CD4-positive, alpha-beta T cell treated with Interleukin-12 subunit alpha and Interleukin-12 subunit beta, for 1 hour (primary cell): ENCODE results near the gene CDAN1.

Source experiments
- DNase-seq: peaks from one replicate; pipeline ENCODE4 v3.0.0-alpha.2; 2020

CDAN1 gene

DNA sequence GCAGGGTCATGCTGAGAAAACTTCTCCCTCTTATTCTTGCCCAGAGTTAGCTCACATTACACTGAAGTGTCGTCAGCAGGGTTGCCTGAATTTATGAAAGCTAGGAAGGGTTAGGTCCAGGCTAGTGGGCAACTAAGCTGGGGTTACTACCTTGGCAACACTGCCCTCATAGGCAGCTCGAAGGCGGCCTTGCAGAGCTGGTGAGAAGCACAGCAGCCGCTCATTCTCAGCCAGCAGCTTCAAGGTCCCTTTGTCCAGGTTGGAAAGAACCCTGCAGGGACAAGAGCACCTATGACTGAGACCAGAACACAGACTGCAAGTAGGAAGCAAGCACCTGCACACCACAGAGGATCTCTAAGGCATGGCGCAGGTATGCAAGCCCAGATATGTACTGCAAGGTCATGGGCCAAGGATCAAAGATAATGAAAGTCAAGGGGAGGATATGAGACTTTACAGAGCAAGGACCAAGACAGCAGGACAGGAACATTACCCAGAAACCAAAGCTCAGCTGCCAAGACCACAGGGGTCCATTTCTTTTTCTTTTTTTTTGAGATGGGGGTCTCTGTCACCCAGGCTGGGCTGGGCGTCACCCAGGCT lies 2.8 kb downstream of the CDAN1 start:
- DNase-seq = no peak

DNA sequence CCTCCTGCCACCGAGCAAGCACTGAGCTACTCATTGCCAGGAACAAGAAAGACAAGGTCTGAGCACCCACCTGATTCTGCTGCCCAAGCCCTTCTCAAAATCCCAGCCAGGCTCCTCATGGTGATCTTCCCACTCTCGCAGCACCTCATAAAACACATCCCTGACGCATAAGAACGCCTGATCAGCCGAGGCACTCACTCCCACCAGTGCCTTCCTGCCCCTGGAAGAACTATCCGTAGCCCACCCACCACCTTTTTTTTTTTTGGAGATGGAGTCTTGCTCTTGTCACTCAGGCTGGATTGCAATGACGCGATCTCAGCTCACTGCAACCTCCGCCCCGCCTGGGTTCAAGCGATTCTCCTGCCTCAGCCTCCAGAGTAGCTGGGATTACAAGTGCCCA lies 3.9 kb downstream of the CDAN1 start:
- DNase-seq = no peak

DNA sequence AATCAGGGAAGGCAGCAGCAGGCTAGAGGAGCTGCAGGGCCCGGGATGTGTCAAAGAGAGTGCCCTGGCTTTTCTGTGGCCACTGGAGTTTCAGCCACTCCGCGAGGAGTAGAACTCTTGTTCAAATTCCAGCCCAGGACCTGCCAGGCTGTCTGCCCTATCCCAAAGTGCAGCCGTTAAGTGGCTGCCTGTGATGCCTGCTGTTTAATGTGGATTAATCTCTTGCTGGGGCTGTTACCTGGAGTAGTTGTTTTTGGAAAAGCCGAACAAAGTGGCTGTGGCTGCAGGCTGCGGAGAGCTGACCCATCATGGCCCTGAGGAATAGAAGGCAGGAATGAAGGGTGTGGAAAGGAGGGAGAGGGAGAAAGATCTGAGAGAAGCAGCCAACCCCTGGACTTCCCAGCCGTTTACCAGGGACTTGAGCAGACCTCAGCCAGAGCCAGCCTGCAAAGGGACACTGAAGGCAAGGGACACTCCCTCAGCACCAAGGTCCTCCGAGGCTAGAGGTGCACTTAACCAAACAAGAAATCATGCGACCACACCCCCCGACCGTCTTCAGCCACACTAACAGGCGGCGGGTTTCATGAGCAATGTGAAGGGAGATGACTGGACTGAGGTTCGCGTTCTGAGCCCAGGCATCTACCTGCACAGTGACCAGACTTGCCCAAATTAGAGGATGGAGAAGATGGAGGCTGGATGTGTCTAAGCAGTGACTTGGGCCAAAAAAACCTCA lies 4.7 kb downstream of the CDAN1 start:
- no peak for DNase-seq

DNA sequence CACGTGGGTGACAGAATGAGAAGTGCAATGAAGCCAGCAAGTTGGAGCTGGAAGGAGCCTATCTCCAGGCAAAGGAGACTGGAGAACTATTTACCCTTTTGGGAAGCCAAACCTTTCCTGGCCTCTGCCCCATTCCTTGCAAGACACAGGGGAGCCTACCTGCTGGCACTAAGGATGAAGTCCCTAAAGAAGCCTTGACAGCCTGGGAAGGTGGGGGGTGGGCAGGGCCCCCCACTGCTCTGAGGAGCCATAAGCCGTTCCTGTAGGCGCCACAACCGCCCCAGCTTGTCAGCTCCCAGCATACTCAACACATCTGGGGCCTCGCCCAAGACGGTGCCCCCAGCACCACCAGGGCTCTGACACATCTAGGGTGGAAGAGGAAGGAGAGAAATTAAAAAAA lies 5.5 kb downstream of the CDAN1 start:
- DNase-seq = no peak

DNA sequence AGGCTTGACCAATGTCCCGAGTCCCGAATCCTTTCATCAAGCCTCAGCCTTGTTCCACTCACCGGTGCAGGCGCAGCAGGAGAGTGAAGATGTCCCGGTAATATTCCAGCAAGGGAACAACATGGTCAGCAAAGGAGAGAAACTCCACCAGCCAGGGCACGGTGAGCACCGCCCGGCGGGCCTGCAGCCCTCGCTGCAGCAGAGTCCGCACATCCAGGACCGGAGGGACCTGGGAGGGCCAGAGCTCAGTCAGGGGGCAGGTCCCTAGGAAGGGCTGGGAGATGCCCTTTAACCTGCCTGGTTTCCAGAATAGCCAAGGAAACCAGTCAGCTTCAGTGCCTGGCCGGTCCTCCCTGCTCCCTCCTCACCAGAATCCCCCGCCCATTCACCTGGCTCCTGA lies 6.4 kb downstream of the CDAN1 start:
- DNase-seq = no peak

DNA sequence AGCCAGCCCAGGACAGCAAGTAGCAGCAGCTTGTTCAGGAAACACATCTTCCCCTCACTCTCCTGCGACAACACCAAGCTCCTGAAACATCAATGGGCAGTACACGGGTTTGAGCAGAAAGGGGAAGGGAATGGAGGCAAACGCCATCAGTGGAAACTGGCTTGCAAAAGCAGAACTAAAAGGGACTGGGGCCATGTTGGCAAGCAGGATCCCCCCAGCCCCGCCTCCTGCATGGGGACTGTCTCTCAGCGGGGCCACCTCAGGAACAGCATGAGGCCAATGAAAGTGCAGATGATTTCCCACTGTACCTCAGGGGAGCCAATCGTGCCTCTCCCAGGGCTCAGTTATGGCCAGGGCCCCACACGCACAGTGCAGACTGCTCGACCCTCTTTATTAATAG lies 6.8 kb downstream of the CDAN1 start:
- DNase-seq = no peak

DNA sequence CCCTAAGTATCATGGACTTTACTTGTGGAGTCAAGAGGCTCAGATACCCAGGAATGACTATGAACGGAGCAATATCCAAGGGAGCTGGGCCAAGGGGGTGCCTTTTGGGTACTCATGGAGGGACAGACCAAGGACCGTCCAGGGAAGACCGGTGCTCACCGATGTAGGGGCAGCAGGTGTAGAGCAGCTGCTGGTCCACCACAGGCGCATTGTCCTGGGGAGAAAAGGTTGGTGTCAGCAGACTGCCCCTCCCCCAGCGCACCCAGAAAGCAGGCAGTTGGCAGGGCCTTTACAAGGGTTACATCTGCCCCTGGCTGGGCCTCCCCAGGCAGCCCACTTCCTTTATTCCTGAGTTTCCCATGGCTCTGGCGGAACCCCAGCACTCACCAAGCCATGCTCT lies 7.5 kb downstream of the CDAN1 start:
- DNase-seq = no peak

DNA sequence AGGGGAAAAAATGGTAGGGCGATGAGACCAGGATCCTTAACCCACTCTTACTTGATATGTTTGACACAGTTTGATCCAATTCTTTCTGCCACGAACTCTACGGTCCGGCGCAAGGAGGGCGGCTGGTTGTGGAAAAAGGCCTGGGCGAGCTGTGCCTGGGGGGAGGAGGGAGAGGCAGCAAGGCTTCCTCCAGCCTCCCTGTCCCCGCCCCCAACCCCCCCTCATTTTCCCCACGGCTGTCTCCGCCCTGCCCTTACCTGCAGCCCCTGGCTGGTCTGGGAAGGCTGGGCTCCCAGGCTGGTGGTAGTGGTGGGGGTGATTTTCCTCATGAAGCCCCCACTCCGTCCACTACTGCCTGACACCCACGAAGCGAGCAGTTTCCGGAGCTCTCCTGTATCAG lies 8.0 kb downstream of the CDAN1 start:
- DNase-seq = no peak

DNA sequence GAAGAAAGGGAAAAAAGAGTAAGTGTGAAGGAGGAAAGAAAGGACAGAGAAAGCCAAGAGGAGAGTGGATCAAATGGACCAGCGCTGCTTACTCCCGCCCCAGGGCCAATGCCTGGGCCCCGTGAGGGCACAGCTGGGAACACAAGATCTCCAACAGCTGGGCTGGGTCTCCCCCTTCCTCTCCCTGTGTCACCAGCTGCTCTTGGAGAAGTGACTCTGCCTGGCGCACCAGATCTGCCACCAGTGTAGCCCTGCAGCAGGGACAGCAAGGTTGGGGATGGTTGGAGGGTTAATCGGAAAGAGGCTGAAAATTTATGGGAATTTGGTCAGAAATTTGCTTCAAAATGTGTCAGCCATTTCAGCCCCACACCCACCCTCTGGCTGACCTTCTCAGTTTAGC lies 8.4 kb downstream of the CDAN1 start:
- no peak for DNase-seq

DNA sequence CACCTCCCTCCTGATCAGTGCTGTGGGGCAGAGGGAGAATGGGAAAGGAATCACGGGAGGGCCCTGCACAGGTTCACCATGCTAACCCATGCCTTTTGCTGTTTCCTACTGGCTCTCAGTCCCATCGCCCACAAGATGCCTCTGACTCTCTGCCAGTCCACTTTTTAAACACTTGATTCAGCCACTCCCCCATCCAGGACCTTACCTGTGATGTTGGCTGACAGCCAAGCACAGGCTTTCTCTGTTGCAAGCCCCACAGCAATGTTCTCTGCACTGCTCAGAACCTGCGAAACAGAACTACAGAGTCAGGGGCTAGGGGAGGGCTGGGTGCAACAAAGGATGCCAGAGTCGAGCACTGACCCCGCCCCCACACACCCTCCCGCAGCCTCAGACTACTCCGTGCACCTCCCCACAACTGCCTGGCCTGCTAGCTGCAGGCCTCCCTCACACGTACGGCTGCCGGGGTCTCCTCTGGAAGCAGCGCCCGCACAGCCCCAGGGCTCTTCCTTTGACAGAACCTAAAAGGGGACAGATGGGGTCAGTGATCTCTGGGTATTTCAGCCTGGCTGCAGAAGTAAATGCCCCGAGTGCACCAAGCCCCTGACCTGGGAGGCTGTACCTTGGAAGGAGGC lies 9.1 kb downstream of the CDAN1 start:
- DNase-seq = no peak

DNA sequence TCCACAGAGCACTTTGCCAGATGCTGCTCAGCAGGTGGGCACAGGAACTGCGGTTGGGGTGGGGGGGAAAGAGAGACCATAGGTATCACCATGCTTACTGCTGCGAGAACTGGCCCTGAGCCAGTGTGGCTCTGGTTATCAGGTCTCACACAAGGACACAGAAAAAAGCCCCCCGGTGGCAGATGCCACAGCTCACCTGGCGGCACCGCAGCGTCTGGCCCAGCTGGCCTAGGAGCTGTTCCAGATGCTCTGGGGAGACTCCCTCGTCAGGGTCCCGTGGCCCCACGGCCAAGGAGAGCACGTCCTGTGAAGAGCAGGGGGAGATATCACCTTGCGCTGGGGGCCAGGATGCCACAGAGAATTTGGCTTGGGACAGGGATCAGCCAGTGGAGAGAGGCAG lies 10.8 kb downstream of the CDAN1 start:
- DNase-seq = no peak

DNA sequence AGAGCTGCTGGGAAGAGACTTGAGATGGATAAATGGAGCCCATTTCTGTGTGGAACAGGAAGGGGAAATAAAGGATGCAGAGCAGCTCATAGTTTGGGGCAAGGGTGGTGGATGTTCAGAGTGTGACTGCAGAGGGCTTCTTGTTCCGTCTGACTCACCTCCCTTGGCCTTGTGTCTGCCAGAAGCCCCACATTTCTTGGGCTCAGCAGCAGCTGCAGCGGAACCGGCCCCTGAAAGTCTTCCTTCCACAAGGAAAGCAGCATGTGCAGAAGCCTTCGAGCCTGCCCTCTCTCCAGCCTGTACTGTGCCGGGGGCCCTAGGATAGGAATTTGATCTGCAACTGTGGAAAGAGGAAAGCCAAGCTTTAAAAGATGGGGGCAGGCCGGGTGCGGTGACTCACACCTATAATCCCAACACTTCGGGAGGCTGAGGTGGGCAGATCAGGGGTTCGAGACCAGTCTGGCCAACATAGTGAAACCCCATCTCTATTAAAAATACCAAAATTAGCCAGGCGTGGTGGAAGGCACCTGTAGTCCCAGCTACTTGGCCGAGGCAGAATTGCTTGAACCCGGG lies 11.5 kb downstream of the CDAN1 start:
- DNase-seq = no peak

DNA sequence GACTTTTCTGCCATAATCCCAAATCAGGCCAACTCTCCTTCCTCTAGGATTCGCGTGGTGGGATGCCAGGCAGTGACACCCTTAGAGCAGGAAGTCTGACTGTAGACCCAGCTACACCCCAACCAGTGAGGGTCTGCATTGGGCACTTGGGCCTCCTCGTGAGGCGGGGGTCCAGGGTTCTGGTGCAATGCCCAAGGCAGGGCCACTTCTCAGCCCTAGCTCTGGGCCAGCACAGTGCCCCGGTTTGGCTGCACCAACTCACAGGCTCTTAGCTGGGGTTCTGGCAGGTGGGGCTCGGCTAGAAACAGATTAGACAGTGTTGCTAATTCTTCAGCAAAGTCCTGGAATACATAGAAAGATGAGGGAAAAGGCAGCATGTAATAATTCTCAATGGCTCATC lies 12.7 kb downstream of the CDAN1 start:
- DNase-seq = no peak

DNA sequence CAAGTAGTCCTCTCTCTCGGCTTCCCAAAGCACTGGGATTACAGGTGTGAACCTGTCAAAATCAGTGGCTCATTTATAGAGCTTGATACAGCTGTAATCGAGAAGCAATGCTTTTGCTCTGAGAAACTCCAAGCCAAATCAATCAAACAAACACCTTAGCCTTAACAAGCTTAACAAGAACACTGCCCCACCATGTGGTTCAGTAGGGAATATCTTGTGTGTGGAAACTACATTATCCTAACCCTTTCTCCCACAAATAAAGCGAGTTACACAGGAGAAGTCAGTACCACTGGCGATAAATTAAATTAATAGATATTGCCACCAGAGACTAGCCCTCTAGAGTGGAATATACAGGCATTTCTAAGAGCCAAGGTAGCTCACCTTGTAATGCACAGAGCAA lies 13.9 kb downstream of the CDAN1 start:
- no peak for DNase-seq

DNA sequence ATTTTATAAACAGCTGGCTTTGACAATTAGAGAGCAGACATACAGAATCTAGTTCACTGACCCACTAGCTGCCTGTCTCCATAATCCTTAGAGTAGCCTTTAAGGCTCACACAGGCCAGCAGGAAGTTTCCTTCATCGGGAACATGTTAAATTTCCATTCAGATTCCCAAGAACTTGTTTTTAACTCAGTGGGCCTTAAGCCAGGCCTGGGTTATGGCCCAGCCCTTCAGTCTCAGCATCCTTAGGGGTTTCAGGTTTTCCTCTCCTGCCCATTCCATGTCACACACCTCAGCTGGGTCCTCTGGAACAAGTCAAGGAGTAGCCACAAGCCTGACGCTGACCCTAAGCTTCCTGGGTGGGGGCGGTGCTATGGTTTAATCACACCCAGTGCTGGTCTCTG lies 15.0 kb downstream of the CDAN1 start:
- DNase-seq = no peak

DNA sequence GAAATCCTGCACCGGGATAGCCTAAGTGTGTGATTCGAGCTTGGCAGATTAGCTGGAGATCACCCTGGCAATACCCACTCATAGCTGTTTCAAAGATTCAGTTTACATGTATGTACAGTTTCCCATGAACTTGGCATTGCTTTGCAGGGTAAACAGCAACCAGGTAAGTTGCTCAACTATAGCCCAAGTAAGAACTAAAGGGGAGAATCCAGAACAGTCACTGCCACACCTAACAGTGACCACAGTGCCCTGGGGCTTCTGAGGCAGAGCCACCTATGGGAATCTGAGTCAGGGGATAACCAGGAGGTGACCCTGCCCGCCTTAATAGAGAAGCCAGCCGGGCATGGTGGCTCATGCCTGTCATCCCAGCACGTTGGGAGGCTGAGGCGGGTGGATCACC lies 15.9 kb downstream of the CDAN1 start:
- DNase-seq = no peak

DNA sequence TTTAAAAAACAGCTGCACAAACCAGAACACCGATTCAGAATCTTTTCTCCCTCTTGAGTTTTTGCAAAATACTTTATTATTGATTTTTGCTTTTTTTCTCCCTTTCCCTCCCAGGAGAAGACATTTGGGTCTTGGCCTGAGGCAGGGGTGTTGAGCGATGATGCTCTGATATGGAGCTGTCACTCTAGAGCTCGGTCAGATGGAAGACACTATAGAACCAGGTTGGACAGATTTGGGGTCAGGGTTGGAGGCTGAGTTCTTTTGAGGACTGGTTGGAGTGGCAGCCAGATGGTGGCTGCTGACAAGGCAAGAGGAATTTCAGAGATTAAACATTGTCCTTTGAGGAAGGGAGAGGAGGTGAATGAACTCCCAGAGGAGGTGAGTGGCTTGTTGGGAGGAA lies 16.9 kb downstream of the CDAN1 start:
- DNase-seq = no peak

DNA sequence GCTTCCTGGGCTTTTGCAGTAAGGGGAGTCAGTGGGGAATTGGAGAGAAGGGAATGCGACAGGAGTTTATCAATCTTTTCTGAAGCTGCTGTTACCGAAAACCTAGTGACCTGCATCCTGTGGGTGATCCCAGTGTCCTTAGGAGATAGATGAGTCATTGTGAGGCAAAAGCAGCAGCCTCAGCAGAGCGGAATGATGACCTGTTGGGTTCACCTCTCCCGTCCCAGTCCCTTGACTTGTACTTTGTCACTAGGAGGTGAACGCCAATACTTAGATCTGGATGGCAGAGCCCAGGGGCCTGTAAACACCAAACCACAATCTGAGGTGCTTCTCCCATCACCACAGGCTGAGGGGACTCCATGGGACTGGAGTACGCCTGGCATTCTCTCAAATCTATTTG lies 17.9 kb downstream of the CDAN1 start:
- no peak for DNase-seq

DNA sequence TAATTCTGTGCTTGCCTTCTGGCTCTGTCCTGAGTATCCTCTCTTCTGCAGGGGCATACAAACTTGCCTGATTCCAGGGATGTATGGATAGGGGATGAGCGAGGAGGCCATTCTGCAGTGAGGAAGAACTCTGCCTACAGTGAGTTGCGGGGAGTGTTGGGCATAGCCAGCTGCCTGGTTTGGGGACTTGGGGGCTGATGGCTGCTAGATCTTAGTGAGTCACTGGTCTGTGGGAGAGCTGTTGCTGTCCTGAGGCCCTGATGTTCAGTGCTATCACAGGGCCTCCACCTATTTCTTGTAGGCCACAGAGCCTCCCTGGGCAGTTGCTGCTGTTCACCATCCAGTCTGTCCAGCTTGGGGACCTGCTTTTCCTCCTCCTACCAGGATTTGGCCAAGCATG lies 20.3 kb downstream of the CDAN1 start:
- DNase-seq = no peak

DNA sequence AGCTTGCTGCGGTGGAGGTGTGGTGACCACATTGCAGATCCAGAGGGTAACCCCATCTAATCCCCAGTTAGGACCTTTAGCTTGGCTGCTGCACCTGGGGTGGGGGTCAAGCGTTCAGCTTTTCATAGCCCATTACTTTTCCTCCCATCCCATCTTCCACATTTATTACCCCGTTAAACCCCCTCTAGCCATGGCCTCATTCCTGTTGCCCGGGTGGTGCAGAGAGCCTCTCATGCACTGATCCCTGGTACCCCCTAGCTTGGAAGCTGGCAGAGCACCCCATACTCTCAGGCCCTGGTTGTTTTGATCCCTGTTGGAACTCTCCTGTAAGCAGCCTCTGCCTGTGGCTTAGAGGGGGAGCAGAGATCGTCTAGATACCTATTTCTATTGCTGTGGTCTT lies 20.8 kb downstream of the CDAN1 start:
- no peak for DNase-seq

DNA sequence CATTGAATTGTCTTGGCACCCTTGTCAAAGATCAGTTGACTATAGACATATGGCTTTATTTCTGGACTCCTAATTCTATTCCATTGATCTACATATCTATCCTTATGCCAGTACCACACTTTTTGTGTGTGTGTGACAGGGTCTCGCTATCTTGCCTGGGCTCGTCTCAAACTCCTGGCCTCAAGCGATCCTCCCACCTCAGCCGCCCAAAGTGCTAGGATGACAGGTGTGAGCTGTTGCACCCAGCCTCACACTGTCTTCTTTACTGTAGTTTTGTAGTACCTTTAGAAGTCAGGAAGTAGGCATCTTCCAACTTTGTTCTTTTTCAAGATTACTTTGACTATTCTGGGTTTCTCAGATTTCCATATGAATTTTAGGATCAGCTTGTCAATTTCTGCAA lies 24.3 kb downstream of the CDAN1 start:
- DNase-seq = no peak

DNA sequence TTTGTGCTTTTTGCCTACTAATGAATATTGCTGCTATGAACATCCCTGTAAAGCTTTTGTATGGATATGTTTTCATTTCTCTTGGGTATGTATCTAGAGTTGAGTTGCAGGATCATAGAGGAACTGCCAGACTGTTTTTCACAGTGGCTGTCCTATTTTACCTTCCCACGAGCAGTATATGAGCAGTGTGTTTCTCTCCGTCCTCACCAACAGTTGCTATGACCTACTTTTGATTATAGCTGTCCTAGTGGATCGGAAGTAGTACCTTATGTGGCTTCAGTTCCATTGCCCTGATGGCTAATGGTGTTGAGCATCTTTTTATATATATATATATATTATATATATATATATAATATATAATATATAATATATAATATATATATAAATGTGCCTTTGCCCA lies 25.2 kb downstream of the CDAN1 start:
- no peak for DNase-seq

DNA sequence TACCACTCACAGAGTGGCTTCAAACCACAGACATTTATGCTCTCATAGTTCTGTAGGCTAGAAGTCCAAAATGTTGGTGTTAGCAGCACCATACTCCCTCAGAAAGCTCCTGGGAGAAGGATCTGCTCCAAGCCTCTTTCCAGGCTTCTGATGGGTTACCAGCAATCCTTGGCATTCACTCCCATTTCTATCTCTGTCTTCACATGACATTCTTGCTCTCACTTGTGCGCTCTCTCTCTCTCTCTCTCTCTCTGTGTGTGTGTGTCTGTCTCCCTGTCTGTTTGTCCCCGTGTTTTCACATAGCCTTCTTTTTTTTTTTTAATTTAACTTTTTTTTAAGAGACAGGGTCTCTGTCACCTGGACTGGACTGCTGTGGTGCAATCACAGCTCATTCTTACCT lies 26.3 kb downstream of the CDAN1 start:
- DNase-seq = no peak

DNA sequence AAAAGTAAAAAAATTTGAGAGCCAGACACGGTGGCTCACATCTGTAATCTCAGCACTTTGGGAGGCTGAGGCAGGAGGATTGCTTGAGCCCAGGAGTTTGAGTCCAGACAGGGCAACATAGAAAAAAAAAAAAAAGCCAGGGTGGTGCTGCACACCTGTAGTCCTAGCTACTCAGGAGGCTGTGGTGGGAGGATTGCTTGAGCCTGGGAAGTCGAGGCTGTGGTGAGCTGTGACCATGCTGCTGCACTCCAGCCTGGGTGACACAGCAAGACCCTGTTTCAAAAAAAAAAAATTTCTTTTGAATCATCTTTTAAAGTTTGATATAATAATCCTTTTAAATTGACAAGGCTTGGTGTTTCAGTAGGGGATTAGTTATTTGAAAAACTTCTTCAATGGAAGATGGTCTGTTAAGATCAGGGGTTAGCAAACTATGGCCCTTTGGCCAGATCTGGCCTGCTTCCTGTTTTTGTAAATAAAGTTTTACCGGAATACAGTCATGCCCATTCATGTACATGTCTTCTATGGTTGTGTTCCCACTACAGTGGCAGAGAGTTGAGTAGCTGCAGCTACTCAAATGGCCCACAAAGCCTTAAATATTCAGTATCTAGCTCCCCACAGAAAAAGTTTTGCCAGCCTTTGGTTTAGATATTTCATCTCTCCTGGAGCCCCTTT lies 28.9 kb downstream of the CDAN1 start:
- no peak for DNase-seq
